ENCODE data around the gene PIGU. TPM values are rescaled to one million over a fixed set of nuclear protein-coding genes. Genes with fewer than 3 reads are reported as not detected.

The PIGU gene
- total and polyA plus RNA-seq, 9 of the 15 experiments (the other 6 are each of a cell fraction or from before 2014, with no cell fraction given) = 6.5 to 100 (median 28.1) TPM

- Histone ChIP-seq H3K79me2 (ENCODE audit: control insufficient read depth, insufficient read depth, low read length) (peaks cover 21% of the 10 kb centered on the region), H3K27me3 (ENCODE audit: control insufficient read depth in 2 of 2, insufficient read depth in 2 of 2, low read length in 2 of 2) (no peaks in the 10 kb centered on the region), H3K9ac (ENCODE audit: insufficient read depth in 1 of 2, low read depth in 2 of 2, low read length in 2 of 2) (no peak overlapping the region), H3K9me3 (replicated peaks; ENCODE audit: control insufficient read depth, insufficient read depth, low read depth, low read length) (no peaks in the 10 kb centered on the region), H3K27ac (ENCODE audit: extremely low read depth, low read depth, low read length) (peak overlapping the region; percentile 15; the same call in 1 of the 3 replicates), H3K4me2 (ENCODE audit: insufficient read depth, low read length) (no peak overlapping the region), H4K20me1 (replicated peaks; ENCODE audit: control insufficient read depth, insufficient read depth, low read length) (no peaks in the 10 kb centered on the region), H2AFZ (ENCODE audit: low read depth, low read length) (no peak overlapping the region), H3K9me1 (ENCODE audit: control insufficient read depth, insufficient read depth, low read length) (no peaks in the 10 kb centered on the region), H3K4me1 (replicated peaks in 1 of 2; ENCODE audit: control insufficient read depth in 2 of 2, insufficient read depth in 2 of 2, low read length in 2 of 2) (peaks cover 12 to 15% of the 10 kb centered on the region in 2 experiments; a peak in 4 of 5 replicates), H3K36me3 (ENCODE audit: control insufficient read depth, insufficient read depth, low read length) (peaks cover 35% of the 10 kb centered on the region; the same call in 2 of the 3 replicates), H3K4me3 (no peak overlapping the region)
- BruUV-seq (replicated peaks) = no TSS peak
- ChIA-PET POLR2A (interaction anchor here (0.6 to 1.1 kb wide), 4 partner anchors 23 to 1319 kb away, joined by 3 read pairs; no protein-coding TSS in a partner anchor), CTCF (ENCODE audit: low intra/inter-chr PET ratio) (no interaction called here)
- ATAC-seq (no peak), DNase-seq (ENCODE audit: extremely low read depth in 1 of 4, low spot score in 3 of 4) (no peak), FAIRE-seq (no peak)
- intact Hi-C loops (cut with micrococcal nuclease) (no loop called here), in situ Hi-C loops (cut with MboI) (no loop called here)
- no peak for TF ChIP-seq CBX8 (IDR thresholded peaks at IDR 0.05; ENCODE audit: borderline replicate concordance, extremely low read depth, low read depth, low read length, poor library complexity, severe bottlenecking)
- TF ChIP-seq ZKSCAN1 (IDR thresholded peaks at IDR 0.05; ENCODE audit: low read depth, low read length) = no peak
- TF ChIP-seq HMBOX1 (IDR thresholded peaks at IDR 0.05) = 0 out of 2 replicates have a peak, but pooled peaks have one; percentile 41
- no peak for TF ChIP-seq THRA (IDR thresholded peaks at IDR 0.05)
- no peak for TF ChIP-seq ZNF384 (IDR thresholded peaks at IDR 0.05; ENCODE audit: low read depth, low read length)
- 86% methylated on average over 4 of the region's 4 CpGs for WGBS (ENCODE audit: insufficient coverage, low coverage, missing lambda C conversion rate)
Measured at GRCh38 chr20:34512266-34512954, 164.5 kb downstream of the PIGU start.

All from K562 (cell line).